SK-N-SH (cell line): Measurements from ENCODE around the gene ABHD6. TPM values are rescaled to one million over a fixed set of nuclear protein-coding genes. Genes with fewer than 3 reads are reported as not detected.
A peak's percentile ranks its signal among the peaks of the same experiment; 100 is the strongest.

ENCODE experiments used
- CTCF ChIA-PET: fragments of 300-600, 350-600 bp; formaldehyde crosslinking; extraction: SDS; loops from one replicate; lab custom pipeline; 2021; lab: Yijun Ruan, JAX
- POLR2A ChIA-PET: fragments of 350-600 bp; sonication (Branson Sonifier 250); formaldehyde crosslinking; extraction: SDS; loops from one replicate; lab custom pipeline; 2020; ENCODE audit warnings: antibody characterized with exemption, inconsistent platforms; lab: Yijun Ruan, JAX
- DNase-seq: peaks from one replicate; pipeline ENCODE4 v3.0.0; 2012
- H2AFZ ChIP-seq: fragments of 200-600 bp; sonication (generic); 2 replicates; pipeline ENCODE4 v1.8.1; 2016; ENCODE audit warnings: antibody characterized with exemption, mild to moderate bottlenecking, low read depth
- H3F3A ChIP-seq: fragments of 200-600 bp; sonication (generic); replicated peaks from 2 replicates; pipeline ENCODE3; 2016; ENCODE audit warnings: antibody characterized with exemption, mild to moderate bottlenecking; ENCODE audit not compliant: insufficient read depth
- H3K27ac ChIP-seq, 2 experiments: fragments of 200-500 bp in 1 of 2; fragments of 200-600 bp in 1 of 2; sonication (Bioruptor generic) in 1 of 2; sonication (generic), shearing (Covaris generic) in 1 of 2; 2 replicates each; pipeline versions ENCODE4 v1.5.1 to v1.6.1; 2014 to 2016; ENCODE audit warnings: low read depth in 2 of 2, inconsistent platforms in 1 of 2, low read length in 1 of 2, mild to moderate bottlenecking in 1 of 2, mixed read lengths in 1 of 2
- H3K27me3 ChIP-seq: fragments of 200-600 bp; sonication (generic), shearing (Covaris generic); 2 replicates; pipeline ENCODE4 v1.6.1; 2016; ENCODE audit warnings: mixed run types; ENCODE audit not compliant: insufficient read depth
- H3K36me3 ChIP-seq, 2 experiments: fragments of 200-500 bp in 1 of 2; fragments of 200-600 bp in 1 of 2; sonication (Bioruptor generic) in 1 of 2; sonication (generic) in 1 of 2; replicated peaks in 1 of 2; 2 replicates each; pipeline versions ENCODE3 to v1.5.1; 2014 to 2016; ENCODE audit warnings: low read length in 1 of 2, mild to moderate bottlenecking in 1 of 2; ENCODE audit not compliant: insufficient read depth in 2 of 2, control insufficient read depth in 1 of 2
- H3K4me1 ChIP-seq, 2 experiments: fragments of 200-500 bp in 1 of 2; fragments of 200-600 bp in 1 of 2; sonication (Bioruptor generic) in 1 of 2; sonication (generic), shearing (Covaris generic) in 1 of 2; 2 replicates each; pipeline versions ENCODE4 v1.5.1 to v1.6.1; 2014 to 2016; ENCODE audit warnings: low read depth in 1 of 2, low read length in 1 of 2, mixed run types in 1 of 2; ENCODE audit not compliant: insufficient read depth in 2 of 2, control insufficient read depth in 1 of 2
- H3K4me2 ChIP-seq: fragments of 200-600 bp; sonication (generic), shearing (Covaris generic); 2 replicates; pipeline ENCODE4 v1.6.1; 2017; ENCODE audit warnings: mixed run types
- H3K4me3 ChIP-seq, 2 experiments: fragments of 200-500 bp in 1 of 2; fragments of 200-600 bp in 1 of 2; sonication (Bioruptor generic) in 1 of 2; sonication (generic), shearing (Covaris generic) in 1 of 2; 2 replicates each; pipeline versions ENCODE4 v1.5.1 to v1.8.1; 2014 to 2016; ENCODE audit warnings: low read depth in 2 of 2, inconsistent platforms in 1 of 2, low read length in 1 of 2, mild to moderate bottlenecking in 1 of 2, mixed read lengths in 1 of 2, moderate library complexity in 1 of 2
- H3K79me2 ChIP-seq: fragments of 200-600 bp; sonication (generic); 2 replicates; pipeline ENCODE4 v1.8.1; 2017; ENCODE audit warnings: mild to moderate bottlenecking; ENCODE audit not compliant: insufficient read depth
- H3K9ac ChIP-seq: fragments of 200-600 bp; sonication (generic); 2 replicates; pipeline ENCODE4 v1.6.1; 2017; ENCODE audit warnings: mixed run types
- H3K9me2 ChIP-seq: fragments of 200-600 bp; sonication (generic); 2 replicates; pipeline ENCODE4 v1.6.1; 2017; ENCODE audit warnings: mixed run types
- H3K9me3 ChIP-seq: fragments of 200-600 bp; sonication (generic); 2 replicates; pipeline ENCODE4 v1.6.1; 2017; ENCODE audit warnings: mixed run types, mild to moderate bottlenecking, moderate library complexity
- H4K20me1 ChIP-seq: fragments of 200-600 bp; sonication (generic); 2 replicates; pipeline ENCODE4 v1.6.1; 2017; ENCODE audit warnings: mild to moderate bottlenecking, mixed run types; ENCODE audit not compliant: insufficient read depth
- FOXJ3 ChIP-seq: sonication (generic); formaldehyde crosslinking; IDR thresholded peaks from 2 replicates; pipeline ENCODE4 v1.5.1; 2020; ENCODE audit warnings: mild to moderate bottlenecking, missing genetic modification reagents
- FOXM1 ChIP-seq: IDR thresholded peaks from 2 replicates; pipeline ENCODE4 v1.4.0; 2012; ENCODE audit warnings: low read depth, mild to moderate bottlenecking
- GABPA ChIP-seq: IDR thresholded peaks from 2 replicates; pipeline ENCODE4 v1.4.0; 2012; ENCODE audit warnings: low read depth, mild to moderate bottlenecking
- JUND ChIP-seq: IDR thresholded peaks from 2 replicates; pipeline ENCODE4 v1.4.0; 2012
- MAX ChIP-seq: IDR thresholded peaks from 2 replicates; pipeline ENCODE4 v1.4.0; 2012; ENCODE audit warnings: low read depth
- NFIC ChIP-seq: IDR thresholded peaks from 2 replicates; pipeline ENCODE4 v1.4.0; 2012; ENCODE audit warnings: borderline replicate concordance
- RFX5 ChIP-seq: IDR thresholded peaks from 2 replicates; pipeline ENCODE4 v1.6.1; 2012; ENCODE audit warnings: mild to moderate bottlenecking, improper control_type of control experiment, low read length
- RXRA ChIP-seq: IDR thresholded peaks from 2 replicates; pipeline ENCODE4 v1.4.0; 2012; ENCODE audit warnings: low read depth, mild to moderate bottlenecking, borderline replicate concordance
- TCF12 ChIP-seq: IDR thresholded peaks from 2 replicates; pipeline ENCODE4 v1.4.0; 2012
- USF2 ChIP-seq: fragments of 150-350 bp; IDR thresholded peaks from 2 replicates; pipeline ENCODE4 v1.6.1; 2017; ENCODE audit warnings: antibody characterized with exemption, low read length, low read depth, borderline replicate concordance
- YY1 ChIP-seq: IDR thresholded peaks from 2 replicates; pipeline ENCODE4 v1.4.0; 2012; ENCODE audit warnings: low read depth, mild to moderate bottlenecking
- WGBS: methylation state at CpG from one replicate; pipeline ENCODE4 v1.1.6; 2017; ENCODE audit warnings: low lambda C conversion rate; 5-methylcytosine and 5-hydroxymethylcytosine counted together
- polyA plus RNA-seq, 3 experiments: library from polyadenylated mRNA; depleted of rRNA; stranded (reverse); fragments of >200 nt; gene quantifications; 2 replicates each; pipeline ENCODE4 v1.2.3, GENCODE V29; 2012
- TF ChIP-seq, protein P1 (sequence below): IDR thresholded peaks from 2 replicates; pipeline ENCODE4 v1.6.1; 2012; ENCODE audit warnings: mild to moderate bottlenecking, low read depth, low read length, moderate library complexity
- TF ChIP-seq, protein P2 (sequence below): IDR thresholded peaks from 2 replicates; pipeline ENCODE4; 2012
- TF ChIP-seq, protein P3 (sequence below): fragments of 150-350 bp; IDR thresholded peaks from 2 replicates; pipeline ENCODE4 v1.6.1; 2016; ENCODE audit warnings: mild to moderate bottlenecking, low read depth, low read length

ABHD6 gene
- polyA plus RNA-seq, 1 of the 3 experiments (the other 2 are of a cell fraction) = 10.7 TPM

GRCh38 chr3:58260261-58260731, 22.7 kb downstream of the ABHD6 start:
- DNase-seq = no peak
- no peaks in the 10 kb centered on the region for H4K20me1 ChIP-seq
- no peaks in the 10 kb centered on the region for H3K9me2 ChIP-seq
- H2AFZ ChIP-seq = no peak overlapping the region
- no peak overlapping the region for H3K9ac ChIP-seq
- peaks cover 0 to 13% of the 10 kb centered on the region in 2 experiments; a peak in 2 of 4 replicates for H3K4me1 ChIP-seq
- ChIA-PET POLR2A (no interaction called here), CTCF (no interaction called here)
- TF ChIP-seq TCF12 = peak; percentile 45
- no peak for TF ChIP-seq FOXM1
- 0 out of 2 replicates have a peak, but pooled peaks have one; percentile 3 for TF ChIP-seq JUND
- 0 out of 2 replicates have a peak, but pooled peaks have one; percentile 4 for TF ChIP-seq NFIC
- TF ChIP-seq GABPA = peak; percentile 49
- TF ChIP-seq FOXJ3 (CRISPR knock-in tag) = no peak
- no peak for TF ChIP-seq MAX
- TF ChIP-seq, protein P1, sequence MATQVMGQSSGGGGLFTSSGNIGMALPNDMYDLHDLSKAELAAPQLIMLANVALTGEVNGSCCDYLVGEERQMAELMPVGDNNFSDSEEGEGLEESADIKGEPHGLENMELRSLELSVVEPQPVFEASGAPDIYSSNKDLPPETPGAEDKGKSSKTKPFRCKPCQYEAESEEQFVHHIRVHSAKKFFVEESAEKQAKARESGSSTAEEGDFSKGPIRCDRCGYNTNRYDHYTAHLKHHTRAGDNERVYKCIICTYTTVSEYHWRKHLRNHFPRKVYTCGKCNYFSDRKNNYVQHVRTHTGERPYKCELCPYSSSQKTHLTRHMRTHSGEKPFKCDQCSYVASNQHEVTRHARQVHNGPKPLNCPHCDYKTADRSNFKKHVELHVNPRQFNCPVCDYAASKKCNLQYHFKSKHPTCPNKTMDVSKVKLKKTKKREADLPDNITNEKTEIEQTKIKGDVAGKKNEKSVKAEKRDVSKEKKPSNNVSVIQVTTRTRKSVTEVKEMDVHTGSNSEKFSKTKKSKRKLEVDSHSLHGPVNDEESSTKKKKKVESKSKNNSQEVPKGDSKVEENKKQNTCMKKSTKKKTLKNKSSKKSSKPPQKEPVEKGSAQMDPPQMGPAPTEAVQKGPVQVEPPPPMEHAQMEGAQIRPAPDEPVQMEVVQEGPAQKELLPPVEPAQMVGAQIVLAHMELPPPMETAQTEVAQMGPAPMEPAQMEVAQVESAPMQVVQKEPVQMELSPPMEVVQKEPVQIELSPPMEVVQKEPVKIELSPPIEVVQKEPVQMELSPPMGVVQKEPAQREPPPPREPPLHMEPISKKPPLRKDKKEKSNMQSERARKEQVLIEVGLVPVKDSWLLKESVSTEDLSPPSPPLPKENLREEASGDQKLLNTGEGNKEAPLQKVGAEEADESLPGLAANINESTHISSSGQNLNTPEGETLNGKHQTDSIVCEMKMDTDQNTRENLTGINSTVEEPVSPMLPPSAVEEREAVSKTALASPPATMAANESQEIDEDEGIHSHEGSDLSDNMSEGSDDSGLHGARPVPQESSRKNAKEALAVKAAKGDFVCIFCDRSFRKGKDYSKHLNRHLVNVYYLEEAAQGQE = no peak
- no peak for TF ChIP-seq RXRA
- TF ChIP-seq, protein P2, sequence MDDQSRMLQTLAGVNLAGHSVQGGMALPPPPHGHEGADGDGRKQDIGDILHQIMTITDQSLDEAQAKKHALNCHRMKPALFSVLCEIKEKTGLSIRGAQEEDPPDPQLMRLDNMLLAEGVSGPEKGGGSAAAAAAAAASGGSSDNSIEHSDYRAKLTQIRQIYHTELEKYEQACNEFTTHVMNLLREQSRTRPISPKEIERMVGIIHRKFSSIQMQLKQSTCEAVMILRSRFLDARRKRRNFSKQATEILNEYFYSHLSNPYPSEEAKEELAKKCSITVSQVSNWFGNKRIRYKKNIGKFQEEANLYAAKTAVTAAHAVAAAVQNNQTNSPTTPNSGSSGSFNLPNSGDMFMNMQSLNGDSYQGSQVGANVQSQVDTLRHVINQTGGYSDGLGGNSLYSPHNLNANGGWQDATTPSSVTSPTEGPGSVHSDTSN = peak; percentile 59
- no peaks in the 10 kb centered on the region for H3K79me2 ChIP-seq
- H3F3A ChIP-seq = peaks cover 5% of the 10 kb centered on the region
- no peak overlapping the region for H3K4me3 ChIP-seq
- peak overlapping the region; percentile 0; the same call in 1 of the 2 replicates for H3K4me2 ChIP-seq
- H3K27me3 ChIP-seq = no peaks in the 10 kb centered on the region
- peak overlapping the region in 1 of 2 experiments; percentile 53; a peak in 2 of 4 replicates for H3K27ac ChIP-seq
- no peaks in the 10 kb centered on the region for H3K36me3 ChIP-seq
- WGBS = 43% methylated on average over 6 of the region's 6 CpGs
- H3K9me3 ChIP-seq = no peaks in the 10 kb centered on the region

- peaks cover 5% of the 10 kb centered on the region for H3F3A ChIP-seq
- no peaks in the 10 kb centered on the region for H4K20me1 ChIP-seq
- H3K36me3 ChIP-seq = no peaks in the 10 kb centered on the region
- DNase-seq = no peak
- no peaks in the 10 kb centered on the region for H3K9me3 ChIP-seq
- no peak overlapping the region for H2AFZ ChIP-seq
- no peak overlapping the region for H3K4me3 ChIP-seq
- H3K27ac ChIP-seq = peak overlapping the region in 1 of 2 experiments; percentile 41; a peak in 2 of 4 replicates
- CTCF ChIA-PET = no interaction called here
- no peak overlapping the region for H3K9ac ChIP-seq
- TF ChIP-seq, protein P3, sequence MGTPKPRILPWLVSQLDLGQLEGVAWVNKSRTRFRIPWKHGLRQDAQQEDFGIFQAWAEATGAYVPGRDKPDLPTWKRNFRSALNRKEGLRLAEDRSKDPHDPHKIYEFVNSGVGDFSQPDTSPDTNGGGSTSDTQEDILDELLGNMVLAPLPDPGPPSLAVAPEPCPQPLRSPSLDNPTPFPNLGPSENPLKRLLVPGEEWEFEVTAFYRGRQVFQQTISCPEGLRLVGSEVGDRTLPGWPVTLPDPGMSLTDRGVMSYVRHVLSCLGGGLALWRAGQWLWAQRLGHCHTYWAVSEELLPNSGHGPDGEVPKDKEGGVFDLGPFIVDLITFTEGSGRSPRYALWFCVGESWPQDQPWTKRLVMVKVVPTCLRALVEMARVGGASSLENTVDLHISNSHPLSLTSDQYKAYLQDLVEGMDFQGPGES = no peak
- TF ChIP-seq RXRA = no peak
- no peak for TF ChIP-seq YY1
- no peak for TF ChIP-seq FOXM1
- no peak for TF ChIP-seq GABPA
- TF ChIP-seq USF2 = no peak
- no peak for TF ChIP-seq TCF12
- TF ChIP-seq RFX5 = no peak
- H3K79me2 ChIP-seq = no peaks in the 10 kb centered on the region
- POLR2A ChIA-PET = no interaction called here
- H3K27me3 ChIP-seq = no peaks in the 10 kb centered on the region
- H3K4me2 ChIP-seq = peak overlapping the region; percentile 0; the same call in 1 of the 2 replicates
- H3K9me2 ChIP-seq = no peaks in the 10 kb centered on the region
- H3K4me1 ChIP-seq = peaks cover 2 to 13% of the 10 kb centered on the region in 2 experiments; a peak in 3 of 4 replicates
- 65% methylated on average over 3 of the region's 6 CpGs for WGBS
Measured at GRCh38 chr3:58260733-58261132, 23.1 kb downstream of the ABHD6 start.
